HCT116 (cell line): Measurements from ENCODE around the gene GRIK4. TPM values are rescaled to one million over a fixed set of nuclear protein-coding genes. Genes with fewer than 3 reads are reported as not detected.

Experiments used
- ATAC-seq: fragments of 200-7000 bp; cut with Tn5 transposase; 2 replicates; pipeline ENCODE4 v1.9.1; 2020; ENCODE audit warnings: mild to moderate bottlenecking, moderate library complexity
- BruUV-seq: library from RNA; stranded (reverse); fragments of 400-500 nt; replicated peaks from 2 replicates; lab custom pipeline; 2021; lab: Mats Ljungman, UMichigan
- CTCF ChIA-PET: fragments of 300-600 bp; sonication (Branson Sonifier 250); formaldehyde crosslinking; loops from one replicate; lab custom pipeline; 2021; ENCODE audit warnings: antibody characterized with exemption; lab: Charles Lee
- POLR2A ChIA-PET: fragments of 300-600, 350-600 bp; sonication (Branson Sonifier 250); formaldehyde crosslinking; loops from one replicate; lab custom pipeline; 2021; ENCODE audit warnings: antibody characterized with exemption; lab: Charles Lee
- RAD21 ChIA-PET, 2 experiments: fragments of 300-600 bp; sonication (Branson Sonifier 250); formaldehyde crosslinking; loops; one replicate each; lab custom pipeline; 2023; ENCODE audit warnings: low total read pairs in 2 of 2; ENCODE audit not compliant: uncharacterized antibody in 2 of 2, unreplicated experiment in 2 of 2, low non-redundant PET in 1 of 2; lab: Charles Lee
- DNase-seq: peaks from one replicate; pipeline ENCODE4 v3.0.0-alpha.2; 2010; ENCODE audit warnings: low read depth, low spot score
- H2AFZ ChIP-seq: fragments of 200-600 bp; shearing (Covaris generic), sonication (generic); 2 replicates; pipeline ENCODE4 v1.6.1; 2017; ENCODE audit warnings: low read depth, mixed run types, mixed read lengths, antibody characterized with exemption, low read length; ENCODE audit not compliant: poor library complexity, severe bottlenecking
- H3K27ac ChIP-seq: 2 replicates; pipeline ENCODE4 v1.5.1; 2012; ENCODE audit warnings: low read depth, low read length
- H3K27me3 ChIP-seq: fragments of 200-600 bp; sonication (generic); 2 replicates; pipeline ENCODE4 v1.6.1; 2016; ENCODE audit warnings: mixed run types, low read length, mixed read lengths; ENCODE audit not compliant: insufficient read depth
- H3K36me3 ChIP-seq, 2 experiments: fragments of 200-500 bp in 1 of 2; fragments of 200-600 bp in 1 of 2; sonication (Bioruptor generic) in 1 of 2; sonication (generic) in 1 of 2; 2 replicates each; pipeline versions ENCODE4 v1.5.1 to v1.6.1; 2014 to 2016; ENCODE audit warnings: low read length in 2 of 2, inconsistent platforms in 1 of 2, mixed read lengths in 1 of 2, mixed run types in 1 of 2; ENCODE audit not compliant: insufficient read depth in 2 of 2, control insufficient read depth in 1 of 2
- H3K4me1 ChIP-seq, 2 experiments: fragments of 200-600 bp in 1 of 2; sonication (generic) in 1 of 2; 2 replicates each; pipeline versions ENCODE4 v1.5.1 to v1.6.1; 2012 to 2017; ENCODE audit warnings: low read length in 2 of 2, inconsistent platforms in 1 of 2, mild to moderate bottlenecking in 1 of 2, mixed read lengths in 1 of 2, mixed run types in 1 of 2, moderate library complexity in 1 of 2; ENCODE audit not compliant: insufficient read depth in 2 of 2, control insufficient read depth in 1 of 2
- H3K4me2 ChIP-seq: fragments of 200-600 bp; sonication (generic); 2 replicates; pipeline ENCODE4 v1.6.1; 2017; ENCODE audit warnings: mixed run types, low read length, mixed read lengths
- H3K4me3 ChIP-seq, 2 experiments: fragments of 200-600 bp in 1 of 2; sonication (generic) in 1 of 2; replicated peaks in 1 of 2; 2 replicates each; pipeline ENCODE4 v1.5.1; 2011 to 2016; ENCODE audit warnings: low read length in 2 of 2, control low read depth in 1 of 2, low read depth in 1 of 2, mild to moderate bottlenecking in 1 of 2, mixed read lengths in 1 of 2, mixed run types in 1 of 2
- H3K79me2 ChIP-seq: fragments of 200-600 bp; sonication (generic); 2 replicates; pipeline ENCODE4 v1.6.1; 2017; ENCODE audit warnings: mild to moderate bottlenecking, mixed run types, low read length, moderate library complexity, mixed read lengths; ENCODE audit not compliant: insufficient read depth
- H3K9ac ChIP-seq: fragments of 200-600 bp; sonication (generic); 2 replicates; pipeline ENCODE4 v1.6.1; 2016; ENCODE audit warnings: low read length, mixed read lengths
- H3K9me2 ChIP-seq: fragments of 200-600 bp; sonication (generic), shearing (Covaris generic); 2 replicates; pipeline ENCODE4 v1.6.1; 2017; ENCODE audit warnings: mixed run types, mild to moderate bottlenecking, moderate library complexity; ENCODE audit not compliant: insufficient read depth
- H3K9me3 ChIP-seq, 2 experiments: fragments of 200-500 bp in 1 of 2; fragments of 200-600 bp in 1 of 2; sonication (Bioruptor generic) in 1 of 2; sonication (generic) in 1 of 2; 2 replicates each; pipeline ENCODE4 v1.6.1; 2014 to 2017; ENCODE audit warnings: low read length in 2 of 2, mixed read lengths in 2 of 2, inconsistent platforms in 1 of 2, low read depth in 1 of 2, mild to moderate bottlenecking in 1 of 2, mixed run types in 1 of 2, moderate library complexity in 1 of 2; ENCODE audit not compliant: control insufficient read depth in 1 of 2, insufficient read depth in 1 of 2
- H4K20me1 ChIP-seq: fragments of 200-600 bp; sonication (generic), shearing (Covaris generic); 2 replicates; pipeline ENCODE4 v1.6.1; 2017; ENCODE audit warnings: mixed run types, mild to moderate bottlenecking, moderate library complexity; ENCODE audit not compliant: insufficient read depth
- CTCF ChIP-seq, 3 experiments: fragments of 200-600 bp in 1 of 3; sonication (generic) in 1 of 3; IDR thresholded peaks in 2 of 3; conservative IDR thresholded peaks in 1 of 3; 2 replicates each; pipeline ENCODE4 v1.5.1; 2012 to 2017; ENCODE audit warnings: low read depth in 2 of 3, low read length in 2 of 3, antibody characterized with exemption in 1 of 3, borderline replicate concordance in 1 of 3, control low read depth in 1 of 3, mild to moderate bottlenecking in 1 of 3, mixed read lengths in 1 of 3, mixed run types in 1 of 3, moderate library complexity in 1 of 3; ENCODE audit not compliant: insufficient read depth in 1 of 3
- ELF1 ChIP-seq: IDR thresholded peaks from 2 replicates; pipeline ENCODE4 v1.6.1; 2012; ENCODE audit warnings: low read depth, borderline replicate concordance
- EZH2 ChIP-seq: fragments of 200-600 bp; sonication (generic); IDR thresholded peaks from 2 replicates; pipeline ENCODE4 v1.6.1; 2017; ENCODE audit warnings: antibody characterized with exemption, mixed run types
- JUND ChIP-seq: IDR thresholded peaks from 2 replicates; pipeline ENCODE4 v1.6.1; 2012
- POLR2AphosphoS5 ChIP-seq: IDR thresholded peaks from 2 replicates; pipeline ENCODE4 v1.6.1; 2011; ENCODE audit warnings: mild to moderate bottlenecking, low read depth, low read length, moderate library complexity
- RAD21 ChIP-seq: IDR thresholded peaks from 2 replicates; pipeline ENCODE4 v1.6.1; 2012; ENCODE audit warnings: low read depth, mild to moderate bottlenecking
- SIN3A ChIP-seq: IDR thresholded peaks from 2 replicates; pipeline ENCODE4 v1.6.1; 2012; ENCODE audit warnings: low read depth
- YY1 ChIP-seq: IDR thresholded peaks from 2 replicates; pipeline ENCODE4 v1.6.1; 2011; ENCODE audit warnings: low read length, low read depth, moderate library complexity, mild to moderate bottlenecking; ENCODE audit not compliant: insufficient replicate concordance; ENCODE audit errors: extremely low read depth
- ZBTB33 ChIP-seq: IDR thresholded peaks from 2 replicates; pipeline ENCODE4 v1.6.1; 2011; ENCODE audit warnings: mild to moderate bottlenecking, low read length, moderate library complexity; ENCODE audit not compliant: insufficient replicate concordance; ENCODE audit errors: extremely low read depth
- intact Hi-C: fragments of 100-400 bp; cut with micrococcal nuclease; formaldehyde crosslinking; loops from 2 replicates; pipeline ENCODE4 v1.10.0; 2022
- total RNA-seq: library from RNA; stranded (reverse); gene quantifications from one replicate; pipeline ENCODE4 v1.2.1, GENCODE V29; 2021; ENCODE audit not compliant: unreplicated experiment

Gene GRIK4
- total RNA-seq, 1 experiment from 2014 or later = 0.52 TPM

- ChIA-PET RAD21 (no interaction called here), POLR2A (no interaction called here), CTCF (interaction anchor here (0.7 to 2.6 kb wide), 4 partner anchors 13 to 213 kb away, joined by 3 to 7 read pairs (median 3); no protein-coding TSS in a partner anchor)
- Histone ChIP-seq H3K4me1 (peaks cover 11 to 18% of the 10 kb centered on the region in 2 experiments), H3K27ac (no peak overlapping the region), H4K20me1 (no peaks in the 10 kb centered on the region), H2AFZ (no peak overlapping the region), H3K9me3 (no peaks in the 10 kb centered on the region), H3K79me2 (no peaks in the 10 kb centered on the region), H3K9ac (no peak overlapping the region), H3K9me2 (no peaks in the 10 kb centered on the region), H3K4me3 (no peak overlapping the region), H3K27me3 (peaks cover 20% of the 10 kb centered on the region; the same call in 1 of the 2 replicates), H3K4me2 (peak overlapping the region; percentile 50), H3K36me3 (no peaks in the 10 kb centered on the region)
- intact Hi-C loops = no loop called here
- DNase-seq (no peak), ATAC-seq (peak; percentile 48; the same call in 1 of the 2 replicates)
- no TSS peak for BruUV-seq
- no peak for TF ChIP-seq JUND
- TF ChIP-seq SIN3A = no peak
- TF ChIP-seq YY1 = no peak
- TF ChIP-seq EZH2 = no peak
- peak; percentile 14; the same call in 1 of the 2 replicates for TF ChIP-seq RAD21
- TF ChIP-seq CTCF (IDR thresholded peaks at IDR 0.05 in 2 of 3, conservative IDR thresholded peaks at IDR 0.05 in 1 of 3; ENCODE audit: borderline replicate concordance in 1 of 3, insufficient read depth in 1 of 3, low read depth in 2 of 3, low read length in 2 of 3) = peak; percentile 22 to 59 (median 57); a peak in 3 of 6 replicates
- no peak for TF ChIP-seq ZBTB33
- TF ChIP-seq ELF1 = no peak
- no peak for TF ChIP-seq POLR2AphosphoS5
Measured at GRCh38 chr11:120715239-120715638, 203.7 kb downstream of the GRIK4 start.
